H1 (cell line): ENCODE measurements around the gene NMT2. TPM values are rescaled to one million over a fixed set of nuclear protein-coding genes. Genes with fewer than 3 reads are reported as not detected.

Experiments
- CTCF ChIA-PET: fragments of 300-600 bp; sonication (Branson Sonifier 250); formaldehyde crosslinking; loops from one replicate; lab custom pipeline; 2021; ENCODE audit not compliant: partially characterized antibody; lab: Charles Lee
- POLR2A ChIA-PET: fragments of 300-600 bp; sonication (Branson Sonifier 250); formaldehyde crosslinking; loops from one replicate; lab custom pipeline; 2021; ENCODE audit warnings: inconsistent platforms; ENCODE audit not compliant: partially characterized antibody; lab: Charles Lee
- DNase-seq, 2 experiments: peaks; one replicate each; pipeline versions ENCODE4 v3.0.0 to v3.0.0-alpha.2; 2010 to 2022; ENCODE audit warnings: low spot score in 2 of 2, low read depth in 1 of 2, mixed read lengths in 1 of 2
- FAIRE-seq: peaks from 2 replicates; lab custom pipeline; 2011; peaks lifted over from hg19 to GRCh38; lab: Jason Lieb, UNC
- H2AFZ ChIP-seq: 2 replicates; pipeline ENCODE4 v1.8.1; 2012; ENCODE audit warnings: low read length, inconsistent platforms
- H2AK5ac ChIP-seq: 2 replicates; pipeline ENCODE4 v1.6.1; 2013; ENCODE audit warnings: low read depth, low read length
- H2BK120ac ChIP-seq: replicated peaks from 2 replicates; pipeline ENCODE3; 2013; ENCODE audit warnings: low read depth, low read length, inconsistent platforms
- H2BK12ac ChIP-seq: 2 replicates; pipeline ENCODE4 v1.6.1; 2013; ENCODE audit warnings: low read depth, low read length
- H2BK15ac ChIP-seq: 2 replicates; pipeline ENCODE4 v1.6.1; 2013; ENCODE audit warnings: low read length
- H2BK20ac ChIP-seq: 2 replicates; pipeline ENCODE4 v1.6.1; 2013; ENCODE audit warnings: low read length
- H2BK5ac ChIP-seq: 2 replicates; pipeline ENCODE4 v1.6.1; 2013; ENCODE audit warnings: low read depth, low read length
- H3K14ac ChIP-seq: 2 replicates; pipeline ENCODE4 v1.6.1; 2013; ENCODE audit warnings: inconsistent platforms; ENCODE audit not compliant: insufficient read length
- H3K18ac ChIP-seq: 2 replicates; pipeline ENCODE4 v1.6.1; 2013; ENCODE audit warnings: low read length; ENCODE audit errors: extremely low read depth
- H3K23ac ChIP-seq: 2 replicates; pipeline ENCODE4 v1.6.1; 2013; ENCODE audit warnings: inconsistent platforms; ENCODE audit not compliant: insufficient read length
- H3K23me2 ChIP-seq: 2 replicates; pipeline ENCODE4 v1.6.1; 2013; ENCODE audit warnings: low read depth, low read length
- H3K27ac ChIP-seq: 2 replicates; pipeline ENCODE4 v1.6.1; 2011; ENCODE audit warnings: low read depth, low read length, inconsistent platforms
- H3K27me3 ChIP-seq, 4 experiments: replicated peaks in 1 of 4; 1 replicate in 1 of 4; 2 replicates in 3 of 4; pipeline versions ENCODE4 v1.6.1 to v1.8.1; 2011 to 2013; ENCODE audit warnings: low read length in 3 of 4, mild to moderate bottlenecking in 3 of 4, inconsistent platforms in 2 of 4, mixed read lengths in 2 of 4, moderate library complexity in 1 of 4; ENCODE audit not compliant: control insufficient read depth in 3 of 4, insufficient read depth in 3 of 4; ENCODE audit errors: extremely low read depth in 1 of 4
- H3K36me3 ChIP-seq, 4 experiments: 2 replicates each; pipeline versions ENCODE4 v1.6.1 to v1.8.1; 2011 to 2013; ENCODE audit warnings: mild to moderate bottlenecking in 4 of 4, low read length in 3 of 4, moderate library complexity in 2 of 4, control low read depth in 1 of 4, inconsistent platforms in 1 of 4; ENCODE audit not compliant: insufficient read depth in 4 of 4, control insufficient read depth in 2 of 4
- H3K4ac ChIP-seq: replicated peaks from 2 replicates; pipeline ENCODE3; 2013; ENCODE audit warnings: low read length, low read depth, mixed read lengths, inconsistent platforms; ENCODE audit not compliant: insufficient read length
- H3K4me1 ChIP-seq, 4 experiments: replicated peaks in 1 of 4; 1 replicate in 1 of 4; 2 replicates in 3 of 4; pipeline versions ENCODE4 v1.6.1 to v1.8.1; 2011 to 2013; ENCODE audit warnings: low read length in 3 of 4, inconsistent platforms in 2 of 4, mixed read lengths in 1 of 4; ENCODE audit not compliant: insufficient read depth in 4 of 4, control insufficient read depth in 3 of 4
- H3K4me2 ChIP-seq, 2 experiments: 2 replicates each; pipeline versions ENCODE4 v1.6.1 to v1.8.1; 2011 to 2013; ENCODE audit warnings: low read depth in 2 of 2, low read length in 2 of 2, control low read depth in 1 of 2, inconsistent platforms in 1 of 2, mild to moderate bottlenecking in 1 of 2; ENCODE audit not compliant: insufficient read depth in 1 of 2
- H3K4me3 ChIP-seq, 4 experiments: fragments of 200-600, 300-600 bp in 1 of 4; sonication (generic), shearing (Covaris generic), sonication (Bioruptor Twin) in 1 of 4; 2 replicates each; pipeline versions ENCODE4 v1.5.1 to v1.8.1; 2011 to 2016; ENCODE audit warnings: low read length in 4 of 4, low read depth in 3 of 4, control low read depth in 2 of 4, inconsistent platforms in 2 of 4, mild to moderate bottlenecking in 2 of 4, mixed read lengths in 1 of 4, moderate library complexity in 1 of 4; ENCODE audit not compliant: insufficient read depth in 2 of 4; ENCODE audit errors: extremely low read depth in 1 of 4
- H3K56ac ChIP-seq: replicated peaks from 2 replicates; pipeline ENCODE3; 2013; ENCODE audit warnings: low read depth, mild to moderate bottlenecking, mixed read lengths, low read length, inconsistent platforms; ENCODE audit not compliant: insufficient read length
- H3K79me1 ChIP-seq: 2 replicates; pipeline ENCODE4 v1.6.1; 2013; ENCODE audit warnings: low read depth, low read length, control low read depth
- H3K79me2 ChIP-seq, 2 experiments: 2 replicates each; pipeline versions ENCODE4 v1.6.1 to v1.8.1; 2012 to 2013; ENCODE audit warnings: low read length in 2 of 2, mild to moderate bottlenecking in 2 of 2, inconsistent platforms in 1 of 2; ENCODE audit not compliant: insufficient read depth in 2 of 2, control insufficient read depth in 1 of 2
- H3K9ac ChIP-seq, 4 experiments: replicated peaks in 1 of 4; 1 replicate in 1 of 4; 2 replicates in 3 of 4; pipeline versions ENCODE4 v1.6.1 to v1.8.1; 2011 to 2013; ENCODE audit warnings: low read depth in 3 of 4, low read length in 3 of 4, control low read depth in 2 of 4, mild to moderate bottlenecking in 2 of 4, moderate library complexity in 2 of 4, inconsistent platforms in 1 of 4; ENCODE audit errors: extremely low read depth in 1 of 4
- H3K9me3 ChIP-seq, 2 experiments: 2 replicates each; pipeline versions ENCODE4 v1.6.1 to v1.8.1; 2012 to 2013; ENCODE audit warnings: mild to moderate bottlenecking in 2 of 2, moderate library complexity in 2 of 2, control low read depth in 1 of 2, inconsistent platforms in 1 of 2, low read depth in 1 of 2, low read length in 1 of 2, mixed read lengths in 1 of 2; ENCODE audit not compliant: insufficient read depth in 2 of 2
- H4K20me1 ChIP-seq, 2 experiments: replicated peaks in 1 of 2; 2 replicates each; pipeline versions ENCODE3 to v1.8.1; 2011 to 2013; ENCODE audit warnings: inconsistent platforms in 2 of 2, low read length in 2 of 2, mild to moderate bottlenecking in 1 of 2; ENCODE audit not compliant: insufficient read depth in 2 of 2, control insufficient read depth in 1 of 2
- H4K5ac ChIP-seq: 2 replicates; pipeline ENCODE4 v1.6.1; 2013; ENCODE audit warnings: low read length, low read depth, mixed read lengths, inconsistent platforms; ENCODE audit not compliant: insufficient read length
- H4K8ac ChIP-seq: 2 replicates; pipeline ENCODE4 v1.8.0; 2013; ENCODE audit warnings: mild to moderate bottlenecking, moderate library complexity, low read length, inconsistent platforms; ENCODE audit not compliant: insufficient read depth; ENCODE audit errors: extremely low read depth
- H4K91ac ChIP-seq: replicated peaks from 2 replicates; pipeline ENCODE3; 2013; ENCODE audit warnings: low read length, mixed read lengths, inconsistent platforms; ENCODE audit not compliant: insufficient read length
- SP1 ChIP-seq: IDR thresholded peaks from 2 replicates; pipeline ENCODE4 v1.6.1; 2011; ENCODE audit warnings: low read depth, low read length
- SRF ChIP-seq: IDR thresholded peaks from 2 replicates; pipeline ENCODE4 v1.6.1; 2011; ENCODE audit warnings: mild to moderate bottlenecking, low read depth, low read length, moderate library complexity
- WGBS, 2 experiments: shearing (Covaris generic) in 1 of 2; methylation state at CpG; one replicate each; pipeline versions ENCODE4 v1.1.6 to v1.1.7; 2013 to 2015; ENCODE audit warnings: low lambda C conversion rate in 2 of 2, mixed read lengths in 2 of 2, inconsistent platforms in 1 of 2, low coverage in 1 of 2, missing lambda C conversion rate in 1 of 2; ENCODE audit not compliant: insufficient replicate concordance in 2 of 2, insufficient coverage in 1 of 2, insufficient read length in 1 of 2; ENCODE audit errors: extremely low coverage in 1 of 2, missing lambda C conversion rate in 1 of 2; 5-methylcytosine and 5-hydroxymethylcytosine counted together
- polyA plus RNA-seq, 7 experiments: library from polyadenylated mRNA; depleted of rRNA in 3 of 7; stranded (reverse) in 5 of 7; unstranded in 2 of 7; fragments of >200 nt in 5 of 7; fragments of 200-250 nt in 2 of 7; gene quantifications; 1 replicate in 5 of 7; 2 replicates in 1 of 7; 4 replicates in 1 of 7; pipeline versions ENCODE4 v1.2.1 to v1.2.3, GENCODE V29; 2011 to 2013; ENCODE audit warnings: missing spikeins in 2 of 7, mixed read lengths in 2 of 7
- total RNA-seq: library from RNA; stranded (reverse); fragmentation: NEBNext Ultra II Directional; extraction: Animal tissue kit (Norgen Biotek cat#: 25700); gene quantifications from 2 replicates; pipeline ENCODE4 v1.2.1, GENCODE V29; 2021

Gene NMT2
- total and polyA plus RNA-seq, 2 of the 8 experiments (the other 6 are each of a cell fraction or from before 2014, with no cell fraction given), result 4.4 to 15.4 TPM

DNA sequence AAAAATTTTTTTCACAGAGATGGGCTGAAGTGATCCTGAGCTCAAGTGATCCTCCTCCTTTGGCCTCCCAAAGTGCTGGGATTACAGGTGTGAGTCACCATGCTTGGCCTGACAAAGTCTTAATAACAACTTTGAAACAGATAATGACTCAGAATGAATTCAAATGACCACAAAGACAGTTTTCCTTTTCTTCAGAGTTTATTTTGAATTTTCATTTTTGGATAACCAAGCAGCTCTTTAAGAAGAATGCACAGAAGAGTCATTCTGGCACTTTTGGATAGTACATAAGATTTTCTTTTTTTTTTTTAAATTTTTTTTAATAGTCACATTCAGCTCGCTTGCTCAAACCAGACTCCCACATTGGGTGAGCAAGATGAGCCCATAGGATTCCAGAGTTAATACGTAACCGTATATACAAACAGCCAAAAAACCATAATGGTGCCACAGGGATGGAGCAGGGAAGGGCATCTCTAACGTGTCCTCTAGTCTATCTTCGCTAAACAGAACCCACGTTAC, 43.0 kb upstream of the NMT2 start:
- peaks cover 1% of the 10 kb centered on the region in 2 experiments for H4K20me1 ChIP-seq
- POLR2A ChIA-PET, result no interaction called here
- no peak overlapping the region for H4K91ac ChIP-seq
- H3K4ac ChIP-seq, result no peak overlapping the region
- H3K27ac ChIP-seq, result no peak overlapping the region
- CTCF ChIA-PET, result interaction anchor here (0.6 to 3.3 kb wide), 10 partner anchors 9 to 365 kb away, joined by 3 to 21 read pairs (median 4); no protein-coding TSS in a partner anchor
- peaks cover 0 to 13% (median 5%) of the 10 kb centered on the region in 4 experiments; a peak in 3 of 8 replicates for H3K36me3 ChIP-seq
- no peak overlapping the region for H2BK20ac ChIP-seq
- H3K4me2 ChIP-seq, result no peak overlapping the region
- FAIRE-seq (no peak), DNase-seq (no peak)
- no peak overlapping the region for H4K8ac ChIP-seq
- no peaks in the 10 kb centered on the region for H3K23me2 ChIP-seq
- no peaks in the 10 kb centered on the region for H3K79me1 ChIP-seq
- no peak overlapping the region for H2AFZ ChIP-seq
- H3K14ac ChIP-seq, result no peak overlapping the region
- H2BK120ac ChIP-seq, result no peak overlapping the region
- H3K79me2 ChIP-seq, result no peaks in the 10 kb centered on the region
- H3K56ac ChIP-seq, result no peak overlapping the region
- WGBS, 2 experiments, result 84% methylated on average over 6 of the region's 6 CpGs; no CpG with 5 or more reads in 1 of the 2 experiments
- H2BK15ac ChIP-seq, result no peak overlapping the region
- H4K5ac ChIP-seq, result no peak overlapping the region
- no peak overlapping the region for H2BK5ac ChIP-seq
- no peak overlapping the region for H3K9ac ChIP-seq
- no peak overlapping the region for H2AK5ac ChIP-seq
- H3K4me1 ChIP-seq, result no peaks in the 10 kb centered on the region; a peak in 1 of 7 replicates
- H3K4me3 ChIP-seq, result no peak overlapping the region
- H2BK12ac ChIP-seq, result no peak overlapping the region
- H3K27me3 ChIP-seq, result no peaks in the 10 kb centered on the region
- H3K9me3 ChIP-seq, result no peaks in the 10 kb centered on the region
- no peak overlapping the region for H3K18ac ChIP-seq
- H3K23ac ChIP-seq, result no peak overlapping the region
- TF ChIP-seq SRF (no peak), SP1 (no peak)
